ENCODE data around the gene POU3F3.

Gene POU3F3

DNA sequence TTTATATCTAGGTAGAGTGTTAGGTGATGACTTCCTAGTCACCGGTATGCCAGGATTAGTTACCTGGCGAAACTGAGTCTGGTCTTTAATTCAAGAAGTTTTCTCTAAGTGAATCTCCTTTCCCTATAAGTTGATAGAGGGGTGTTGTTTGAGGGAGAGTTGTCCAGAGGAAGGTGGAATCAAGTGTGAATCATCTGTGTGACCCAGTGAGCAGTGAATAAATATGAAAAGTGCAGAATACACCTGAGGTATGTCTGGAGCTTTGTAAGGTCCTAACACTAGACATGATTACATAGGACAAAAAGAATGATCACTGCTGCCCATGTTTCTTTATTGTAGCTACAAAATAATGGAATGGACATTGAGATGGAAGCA, 11.2 kb downstream of the POU3F3 start:
- Mint-ChIP-seq H3K4me3 (peak overlapping the region; percentile 1 to 21 (median 9)), H3K27ac (peak overlapping the region; percentile 34 to 86 (median 80)), H3K9me3 (no peaks in the 10 kb centered on the region), H3K27me3 (ENCODE audit: low read depth) (peaks cover 100% of the 10 kb centered on the region), H3K4me1 (peaks cover 25% of the 10 kb centered on the region), H3K36me3 (ENCODE audit: low read depth) (no peaks in the 10 kb centered on the region)
- TF ChIP-seq, protein P1, sequence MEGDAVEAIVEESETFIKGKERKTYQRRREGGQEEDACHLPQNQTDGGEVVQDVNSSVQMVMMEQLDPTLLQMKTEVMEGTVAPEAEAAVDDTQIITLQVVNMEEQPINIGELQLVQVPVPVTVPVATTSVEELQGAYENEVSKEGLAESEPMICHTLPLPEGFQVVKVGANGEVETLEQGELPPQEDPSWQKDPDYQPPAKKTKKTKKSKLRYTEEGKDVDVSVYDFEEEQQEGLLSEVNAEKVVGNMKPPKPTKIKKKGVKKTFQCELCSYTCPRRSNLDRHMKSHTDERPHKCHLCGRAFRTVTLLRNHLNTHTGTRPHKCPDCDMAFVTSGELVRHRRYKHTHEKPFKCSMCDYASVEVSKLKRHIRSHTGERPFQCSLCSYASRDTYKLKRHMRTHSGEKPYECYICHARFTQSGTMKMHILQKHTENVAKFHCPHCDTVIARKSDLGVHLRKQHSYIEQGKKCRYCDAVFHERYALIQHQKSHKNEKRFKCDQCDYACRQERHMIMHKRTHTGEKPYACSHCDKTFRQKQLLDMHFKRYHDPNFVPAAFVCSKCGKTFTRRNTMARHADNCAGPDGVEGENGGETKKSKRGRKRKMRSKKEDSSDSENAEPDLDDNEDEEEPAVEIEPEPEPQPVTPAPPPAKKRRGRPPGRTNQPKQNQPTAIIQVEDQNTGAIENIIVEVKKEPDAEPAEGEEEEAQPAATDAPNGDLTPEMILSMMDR (IDR thresholded peaks at IDR 0.05; ENCODE audit: unreplicated experiment in 3 of 3), result no peak

DNA sequence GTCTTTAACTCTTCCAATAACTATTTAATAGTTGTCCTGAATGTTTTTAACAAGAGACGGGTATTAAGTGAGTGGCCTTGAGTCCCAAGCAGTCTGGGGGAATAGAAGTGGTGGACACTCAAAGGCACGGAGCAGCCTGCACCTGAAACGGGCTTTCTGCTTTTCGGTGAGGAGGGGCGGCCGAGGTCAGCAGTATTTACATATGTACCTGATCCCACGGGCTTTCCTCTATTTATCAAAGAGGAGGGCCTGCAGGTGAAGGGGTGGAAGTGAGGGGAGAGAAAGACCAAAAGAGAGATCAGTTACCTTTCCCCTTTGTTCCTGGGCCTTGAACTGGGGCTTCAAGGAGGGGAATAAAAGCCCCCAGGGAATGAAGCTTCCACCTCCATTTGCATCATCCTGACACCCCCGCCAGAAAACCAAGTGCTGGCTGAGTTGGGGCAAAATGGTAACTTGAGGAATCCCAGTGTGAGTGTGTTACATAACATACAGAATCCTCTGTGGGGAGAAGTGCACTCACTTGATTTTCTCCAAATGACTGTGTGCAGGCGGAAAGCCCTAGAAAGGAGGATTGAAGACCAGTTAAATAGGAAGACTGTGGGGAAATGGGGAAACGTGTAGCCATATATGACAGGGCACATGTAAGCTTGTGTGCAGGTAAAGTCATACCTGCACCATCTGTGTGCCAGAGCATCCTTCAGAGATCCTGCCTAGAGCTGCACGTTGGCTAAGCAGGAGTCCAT, 12.4 kb downstream of the POU3F3 start:
- TF ChIP-seq, protein P1 (IDR thresholded peaks at IDR 0.05; ENCODE audit: unreplicated experiment in 3 of 3), result no peak
- Mint-ChIP-seq H3K27me3 (ENCODE audit: low read depth) (peaks cover 100% of the 10 kb centered on the region), H3K4me1 (peaks cover 23% of the 10 kb centered on the region), H3K4me3 (peak overlapping the region; percentile 19 to 21 (median 20)), H3K27ac (peak overlapping the region; percentile 63 to 86 (median 80)), H3K36me3 (ENCODE audit: low read depth) (no peaks in the 10 kb centered on the region), H3K9me3 (no peaks in the 10 kb centered on the region)

DNA sequence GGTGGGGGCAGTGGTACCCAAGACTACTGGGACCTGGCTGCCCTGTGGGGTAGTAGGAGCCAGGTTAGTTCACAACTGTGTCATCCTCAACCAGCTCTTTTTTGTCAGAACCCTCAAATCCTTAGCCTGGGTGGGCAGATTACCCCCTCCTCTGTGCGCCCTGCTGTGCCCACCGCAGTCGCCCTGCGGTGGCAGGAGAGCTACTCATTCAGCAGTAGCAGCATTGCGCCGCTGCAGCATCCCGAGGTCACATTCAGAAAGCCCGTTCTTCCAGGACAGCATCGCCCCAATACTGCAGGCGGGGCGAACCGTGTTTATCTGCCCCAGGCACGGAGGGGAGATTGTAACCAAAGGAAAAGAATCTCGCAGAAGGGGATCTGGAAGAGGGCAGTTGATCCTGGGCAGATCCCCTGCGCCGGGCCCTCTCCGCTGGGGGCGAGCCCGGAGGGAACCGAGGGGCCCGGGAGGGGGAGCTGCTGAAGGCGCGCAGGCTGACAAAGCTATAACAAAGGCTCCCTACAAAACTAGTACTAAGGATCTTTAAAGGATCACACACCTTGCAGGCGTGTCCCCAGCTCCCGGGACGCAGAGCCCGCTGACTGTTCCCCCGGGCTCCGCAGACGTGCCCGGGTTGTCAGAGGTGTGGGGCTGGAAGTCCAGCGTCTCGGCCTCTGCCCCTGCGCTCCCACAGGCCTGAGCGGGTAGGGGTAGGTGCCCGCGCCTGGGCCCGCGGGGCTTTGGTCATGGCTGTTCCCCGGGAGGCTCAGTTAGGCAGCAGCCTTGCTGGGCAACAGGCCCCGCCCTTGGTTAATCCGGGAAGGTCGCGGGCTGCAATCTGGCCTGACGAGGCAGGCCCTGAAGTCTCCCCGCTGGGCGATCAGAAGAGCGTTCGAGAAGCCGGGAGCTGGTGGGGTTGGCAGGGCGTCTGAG, 13.2 kb downstream of the POU3F3 start:
- H3K27ac Mint-ChIP-seq, result peak overlapping the region; percentile 0 to 86 (median 80)
- no peaks in the 10 kb centered on the region for H3K9me3 Mint-ChIP-seq
- H3K27me3 Mint-ChIP-seq (ENCODE audit: low read depth), result peaks cover 100% of the 10 kb centered on the region
- no peaks in the 10 kb centered on the region for H3K36me3 Mint-ChIP-seq (ENCODE audit: low read depth)
- TF ChIP-seq, protein P1 (IDR thresholded peaks at IDR 0.05; ENCODE audit: unreplicated experiment in 3 of 3), result no peak
- H3K4me3 Mint-ChIP-seq, result peak overlapping the region in 2 of 3 experiments; percentile 54 to 61
- H3K4me1 Mint-ChIP-seq, result peaks cover 21% of the 10 kb centered on the region

DNA sequence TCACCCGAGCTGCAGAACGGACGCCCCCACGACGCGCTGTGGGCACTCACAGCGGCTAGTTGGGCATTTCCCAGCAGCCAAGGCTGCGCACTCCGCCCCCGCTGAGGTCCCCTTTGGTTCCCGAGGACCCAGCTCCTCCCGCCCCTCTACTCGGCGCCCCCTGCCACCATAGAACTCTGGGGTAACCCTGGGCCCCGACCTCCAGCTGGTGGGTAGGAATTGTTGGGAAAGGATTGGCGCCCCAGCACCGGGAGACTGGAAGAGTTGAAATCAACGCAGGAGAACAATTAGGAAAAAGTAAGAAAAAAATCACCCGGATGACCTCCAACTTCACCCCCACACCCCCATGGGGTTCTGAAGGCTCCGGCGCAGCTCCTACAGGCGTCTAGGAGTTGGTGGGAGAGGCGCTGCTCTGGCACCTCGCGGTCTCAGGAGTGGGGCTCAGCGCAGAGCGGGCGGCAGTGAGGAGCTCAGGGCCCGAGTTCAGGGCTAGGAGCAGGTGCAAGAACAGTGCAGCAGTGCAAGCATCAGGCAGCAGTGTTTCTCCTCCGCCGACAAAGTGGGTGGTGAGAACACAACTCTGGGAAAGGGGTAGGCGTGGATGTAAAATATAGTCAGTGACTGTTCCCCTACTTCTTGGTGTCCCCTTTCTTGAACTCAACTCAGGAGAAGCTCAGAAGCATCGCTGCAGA, 14.0 kb downstream of the POU3F3 start:
- Mint-ChIP-seq H3K4me3 (peak overlapping the region in 2 of 3 experiments; percentile 8 to 59), H3K27ac (peak overlapping the region in 2 of 3 experiments; percentile 35 to 86), H3K4me1 (peaks cover 26% of the 10 kb centered on the region), H3K27me3 (ENCODE audit: low read depth) (peaks cover 100% of the 10 kb centered on the region), H3K9me3 (no peaks in the 10 kb centered on the region), H3K36me3 (ENCODE audit: low read depth) (no peaks in the 10 kb centered on the region)
- TF ChIP-seq, protein P1 (IDR thresholded peaks at IDR 0.05; ENCODE audit: unreplicated experiment in 3 of 3), result no peak

DNA sequence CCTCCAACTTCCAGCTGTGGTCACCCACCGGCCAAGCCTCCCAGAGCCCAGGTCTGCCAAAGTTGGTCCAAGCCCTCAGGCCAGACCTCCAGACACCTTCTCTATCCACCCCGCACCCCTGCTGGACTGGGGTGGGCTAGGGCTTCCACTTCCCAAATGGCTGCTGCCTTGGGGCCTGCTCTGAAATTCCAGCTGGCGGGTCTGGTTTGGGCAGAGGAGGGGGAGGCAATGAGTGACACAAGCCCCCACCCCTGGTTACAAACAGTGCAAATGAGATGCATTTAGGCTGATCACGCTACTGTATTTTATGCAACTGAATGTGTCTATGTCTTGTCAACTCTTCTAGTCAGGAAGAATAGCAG, 14.6 kb downstream of the POU3F3 start:
- peak overlapping the region; percentile 33 to 86 (median 35) for H3K27ac Mint-ChIP-seq
- peak overlapping the region in 2 of 3 experiments; percentile 42 to 59 for H3K4me3 Mint-ChIP-seq
- peaks cover 26% of the 10 kb centered on the region for H3K4me1 Mint-ChIP-seq
- no peaks in the 10 kb centered on the region for H3K9me3 Mint-ChIP-seq
- H3K36me3 Mint-ChIP-seq (ENCODE audit: low read depth), result no peaks in the 10 kb centered on the region
- peaks cover 100% of the 10 kb centered on the region for H3K27me3 Mint-ChIP-seq (ENCODE audit: low read depth)
- TF ChIP-seq, protein P1 (IDR thresholded peaks at IDR 0.05; ENCODE audit: unreplicated experiment in 3 of 3), result no peak

Data from nephron (organoid).